Measurements from ENCODE around the gene SIM1.

The SIM1 gene

GRCh38 chr6:100427452-100427851 is 37.3 kb downstream of the SIM1 start:
- no peak for DNase-seq (ENCODE audit: low read depth in 2 of 2)

GRCh38 chr6:100426744-100427338 is 37.9 kb downstream of the SIM1 start:
- DNase-seq (ENCODE audit: low read depth in 2 of 2): no peak

GRCh38 chr6:100426241-100426640 is 38.5 kb downstream of the SIM1 start:
- DNase-seq (ENCODE audit: low read depth in 2 of 2): no peak

- no peak for DNase-seq (ENCODE audit: low read depth in 2 of 2)
Measured at GRCh38 chr6:100420711-100421110, 44.0 kb downstream of the SIM1 start.

GRCh38 chr6:100417036-100417435 is 47.7 kb downstream of the SIM1 start:
- DNase-seq (ENCODE audit: low read depth in 2 of 2): no peak

GRCh38 chr6:100415768-100416167 is 49.0 kb downstream of the SIM1 start:
- DNase-seq (ENCODE audit: low read depth in 2 of 2): no peak

GRCh38 chr6:100412872-100413271 is 51.8 kb downstream of the SIM1 start:
- DNase-seq (ENCODE audit: low read depth in 2 of 2): no peak

- DNase-seq (ENCODE audit: low read depth in 2 of 2): no peak
Measured at GRCh38 chr6:100404051-100404450, 60.7 kb downstream of the SIM1 start.

GRCh38 chr6:100393493-100393892 is 71.2 kb downstream of the SIM1 start:
- DNase-seq (ENCODE audit: low read depth in 2 of 2): no peak

GRCh38 chr6:100392423-100392822 is 72.3 kb downstream of the SIM1 start:
- DNase-seq (ENCODE audit: low read depth in 2 of 2): no peak

- DNase-seq (ENCODE audit: low read depth in 2 of 2): no peak
Measured at GRCh38 chr6:100388868-100389519, 75.7 kb downstream of the SIM1 start.

GRCh38 chr6:100382767-100383195 is 81.9 kb downstream of the SIM1 start:
- DNase-seq (ENCODE audit: low read depth in 2 of 2): no peak

- no peak for DNase-seq (ENCODE audit: low read depth in 2 of 2)
Measured at GRCh38 chr6:100382031-100382430, 82.7 kb downstream of the SIM1 start.

- no peak for DNase-seq (ENCODE audit: low read depth in 2 of 2)
Measured at GRCh38 chr6:100381111-100381510, 83.6 kb downstream of the SIM1 start.

- no peak for DNase-seq (ENCODE audit: low read depth in 2 of 2)
Measured at GRCh38 chr6:100379386-100379785, 85.3 kb downstream of the SIM1 start.

GRCh38 chr6:100378576-100378975 is 86.1 kb downstream of the SIM1 start:
- DNase-seq (ENCODE audit: low read depth in 2 of 2): no peak

- DNase-seq (ENCODE audit: low read depth in 2 of 2): no peak
Measured at GRCh38 chr6:100376103-100376502, 88.6 kb downstream of the SIM1 start.

GRCh38 chr6:100372326-100373091 is 92.2 kb downstream of the SIM1 start:
- DNase-seq (ENCODE audit: low read depth in 2 of 2): no peak

GRCh38 chr6:100371591-100371990 is 93.1 kb downstream of the SIM1 start:
- DNase-seq (ENCODE audit: low read depth in 2 of 2): no peak

GRCh38 chr6:100370265-100370664 is 94.5 kb downstream of the SIM1 start:
- DNase-seq (ENCODE audit: low read depth in 2 of 2): no peak

- DNase-seq (ENCODE audit: low read depth in 2 of 2): no peak
Measured at GRCh38 chr6:100366419-100366818, 98.3 kb downstream of the SIM1 start.

GRCh38 chr6:100363651-100364050 is 101.1 kb downstream of the SIM1 start:
- DNase-seq (ENCODE audit: low read depth in 2 of 2): no peak

Data from stimulated activated CD8-positive, alpha-beta memory T cell treated with anti-CD3 and anti-CD28 coated beads, Interleukin-2, amount 100 ng/mL, for 48 hours (primary cell).